Spinal cord (tissue), 10 donors: ENCODE results near the gene PKD1L1. TPM values are rescaled to one million over a fixed set of nuclear protein-coding genes. Genes with fewer than 3 reads are reported as not detected.
"Not testable (repeated sequence)": the region's sequence is repeated elsewhere in the genome, so short reads cannot be mapped to it uniquely, and the experiment has no call there.

Experiments used
- DNase-seq, 6 donors: peaks; one replicate each; pipeline versions ENCODE4 v3.0.0 to v3.0.0-alpha.2; 2013 to 2015; ENCODE audit warnings: low spot score in 6 of 6, low read depth in 4 of 6
- H3K27ac ChIP-seq: one replicate; pipeline ENCODE4 v1.5.1; 2013; ENCODE audit warnings: low read depth, low read length, control low read depth
- H3K27me3 ChIP-seq: one replicate; pipeline ENCODE4 v1.6.1; 2013; ENCODE audit warnings: low read length; ENCODE audit not compliant: control insufficient read depth, insufficient read depth
- H3K36me3 ChIP-seq: one replicate; pipeline ENCODE4 v1.6.1; 2013; ENCODE audit warnings: low read length; ENCODE audit not compliant: control insufficient read depth, insufficient read depth
- H3K4me1 ChIP-seq: one replicate; pipeline ENCODE4 v1.6.1; 2013; ENCODE audit warnings: low read length; ENCODE audit not compliant: control insufficient read depth, insufficient read depth
- H3K4me3 ChIP-seq: one replicate; pipeline ENCODE4 v1.5.1; 2013; ENCODE audit warnings: low read depth, low read length, control low read depth
- H3K9me3 ChIP-seq: one replicate; pipeline ENCODE4 v1.6.1; 2013; ENCODE audit warnings: low read length; ENCODE audit not compliant: control insufficient read depth, insufficient read depth
- WGBS: methylation state at CpG from one replicate; pipeline ENCODE4 v1.1.5; 2013; ENCODE audit warnings: missing lambda C conversion rate; ENCODE audit not compliant: insufficient coverage; 5-methylcytosine and 5-hydroxymethylcytosine counted together
- polyA plus RNA-seq, 2 donors: library from polyadenylated mRNA; unstranded; fragments of 120-200 nt; gene quantifications; one replicate each; pipeline ENCODE4 v1.2.1, GENCODE V29; 2013; ENCODE audit not compliant: insufficient read length in 2 of 2
- total RNA-seq, 2 donors: library from RNA; depleted of rRNA in 1 of 2; stranded (reverse); fragments of 120-200 nt in 1 of 2; fragments of >200 nt in 1 of 2; gene quantifications; one replicate each; pipeline versions ENCODE4 v1.2.3 to v1.2.4, GENCODE V29; 2013 to 2014
- donor health status: healthy.

The PKD1L1 gene
- total and polyA plus RNA-seq, 4 donors: 0.44 to 1.4 (median 1.1) TPM

GRCh38 chr7:47762207-47762606 lies 186.1 kb downstream of the PKD1L1 start:
- Histone ChIP-seq H3K4me3 (no peak overlapping the region), H3K27ac (no peak overlapping the region), H3K36me3 (no peaks in the 10 kb centered on the region), H3K9me3 (no peaks in the 10 kb centered on the region), H3K4me1 (peaks cover 8% of the 10 kb centered on the region), H3K27me3 (no peaks in the 10 kb centered on the region)
- no peak for DNase-seq

- H3K4me3 ChIP-seq: no peak overlapping the region
- H3K9me3 ChIP-seq: no peaks in the 10 kb centered on the region
- H3K36me3 ChIP-seq: no peaks in the 10 kb centered on the region
- DNase-seq: no peak
- WGBS: no CpG with 5 or more reads among the region's 4 CpGs
- H3K27ac ChIP-seq: no peak overlapping the region
- peaks cover 8% of the 10 kb centered on the region for H3K4me1 ChIP-seq
- no peaks in the 10 kb centered on the region for H3K27me3 ChIP-seq
These were observed 189.1 kb downstream of the PKD1L1 start for GRCh38 chr7:47759056-47759706.

- WGBS: 78% methylated on average over 2 of the region's 2 CpGs
- peaks cover 8% of the 10 kb centered on the region for H3K4me1 ChIP-seq
- no peak for DNase-seq
- no peaks in the 10 kb centered on the region for H3K9me3 ChIP-seq
- no peaks in the 10 kb centered on the region for H3K36me3 ChIP-seq
- H3K27me3 ChIP-seq: no peaks in the 10 kb centered on the region
- no peak overlapping the region for H3K27ac ChIP-seq
- no peak overlapping the region for H3K4me3 ChIP-seq
These were observed 189.7 kb downstream of the PKD1L1 start for GRCh38 chr7:47758546-47758945.

- WGBS: 86% methylated on average over 5 of the region's 10 CpGs
- DNase-seq: peak in 1 of 6 donors; percentile 68
- no peak overlapping the region for H3K27ac ChIP-seq
These were observed 190.3 kb downstream of the PKD1L1 start for GRCh38 chr7:47757921-47758411.

GRCh38 chr7:47756636-47757035 lies 191.6 kb downstream of the PKD1L1 start:
- Histone ChIP-seq H3K9me3 (no peaks in the 10 kb centered on the region), H3K36me3 (no peaks in the 10 kb centered on the region), H3K27ac (no peak overlapping the region), H3K4me3 (no peak overlapping the region), H3K4me1 (peaks cover 8% of the 10 kb centered on the region), H3K27me3 (no peaks in the 10 kb centered on the region)
- WGBS: 94% methylated on average over 1 of the region's 4 CpGs
- DNase-seq: no peak

More at GRCh38 chr7:47757921-47758411, 190.3 kb downstream of the PKD1L1 start:
- Histone ChIP-seq H3K36me3 (no peaks in the 10 kb centered on the region), H3K27me3 (no peaks in the 10 kb centered on the region), H3K4me3 (no peak overlapping the region), H3K9me3 (no peaks in the 10 kb centered on the region), H3K4me1 (peaks cover 8% of the 10 kb centered on the region)

GRCh38 chr7:47755248-47755647 lies 193.0 kb downstream of the PKD1L1 start:
- WGBS: 100% methylated on average over 1 of the region's 3 CpGs
- H3K4me1 ChIP-seq: peaks cover 8% of the 10 kb centered on the region
- no peak overlapping the region for H3K4me3 ChIP-seq
- H3K27ac ChIP-seq: no peak overlapping the region
- H3K36me3 ChIP-seq: no peaks in the 10 kb centered on the region
- H3K27me3 ChIP-seq: no peaks in the 10 kb centered on the region
- no peaks in the 10 kb centered on the region for H3K9me3 ChIP-seq
- DNase-seq: no peak

- 67% methylated on average over 3 of the region's 5 CpGs for WGBS
- not testable (repeated sequence) for H3K9me3 ChIP-seq, H3K4me1 ChIP-seq, H3K27me3 ChIP-seq, DNase-seq, H3K4me3 ChIP-seq, H3K36me3 ChIP-seq, H3K27ac ChIP-seq
These were observed 196.5 kb downstream of the PKD1L1 start for GRCh38 chr7:47751724-47752123.

- no peak overlapping the region for H3K27ac ChIP-seq
- H3K9me3 ChIP-seq: no peaks in the 10 kb centered on the region
- H3K27me3 ChIP-seq: no peaks in the 10 kb centered on the region
- H3K36me3 ChIP-seq: no peaks in the 10 kb centered on the region
- 73% methylated on average over 5 of the region's 5 CpGs for WGBS
- no peak overlapping the region for H3K4me3 ChIP-seq
- DNase-seq: peak in 1 of 6 donors; percentile 81
- no peaks in the 10 kb centered on the region for H3K4me1 ChIP-seq
These were observed 197.2 kb downstream of the PKD1L1 start for GRCh38 chr7:47751043-47751442.

GRCh38 chr7:47748041-47748440 lies 200.2 kb downstream of the PKD1L1 start:
- peaks cover 5% of the 10 kb centered on the region for H3K4me1 ChIP-seq
- WGBS: 65% methylated on average over 7 of the region's 7 CpGs
- DNase-seq: peak in 1 of 6 donors; percentile 33
- no peaks in the 10 kb centered on the region for H3K27me3 ChIP-seq
- no peaks in the 10 kb centered on the region for H3K9me3 ChIP-seq
- no peak overlapping the region for H3K27ac ChIP-seq
- no peak overlapping the region for H3K4me3 ChIP-seq
- H3K36me3 ChIP-seq: no peaks in the 10 kb centered on the region

- no peak overlapping the region for H3K27ac ChIP-seq
- H3K4me3 ChIP-seq: no peak overlapping the region
- no peaks in the 10 kb centered on the region for H3K9me3 ChIP-seq
- peaks cover 5% of the 10 kb centered on the region for H3K4me1 ChIP-seq
- WGBS: 98% methylated on average over 6 of the region's 6 CpGs
- no peak for DNase-seq
- no peaks in the 10 kb centered on the region for H3K36me3 ChIP-seq
- no peaks in the 10 kb centered on the region for H3K27me3 ChIP-seq
These were observed 201.1 kb downstream of the PKD1L1 start for GRCh38 chr7:47747160-47747559.
